Fibroblast of the conjunctiva (primary cell): ENCODE results near the gene TDRD7.
A peak's percentile ranks its signal among the peaks of the same experiment; 100 is the strongest.
"Not testable (repeated sequence)": the region's sequence is repeated elsewhere in the genome, so short reads cannot be mapped to it uniquely, and the experiment has no call there.

Source experiments
- DNase-seq: peaks from one replicate; pipeline ENCODE4 v3.0.0-alpha.2; 2010; ENCODE audit warnings: low read depth

The TDRD7 gene

DNA sequence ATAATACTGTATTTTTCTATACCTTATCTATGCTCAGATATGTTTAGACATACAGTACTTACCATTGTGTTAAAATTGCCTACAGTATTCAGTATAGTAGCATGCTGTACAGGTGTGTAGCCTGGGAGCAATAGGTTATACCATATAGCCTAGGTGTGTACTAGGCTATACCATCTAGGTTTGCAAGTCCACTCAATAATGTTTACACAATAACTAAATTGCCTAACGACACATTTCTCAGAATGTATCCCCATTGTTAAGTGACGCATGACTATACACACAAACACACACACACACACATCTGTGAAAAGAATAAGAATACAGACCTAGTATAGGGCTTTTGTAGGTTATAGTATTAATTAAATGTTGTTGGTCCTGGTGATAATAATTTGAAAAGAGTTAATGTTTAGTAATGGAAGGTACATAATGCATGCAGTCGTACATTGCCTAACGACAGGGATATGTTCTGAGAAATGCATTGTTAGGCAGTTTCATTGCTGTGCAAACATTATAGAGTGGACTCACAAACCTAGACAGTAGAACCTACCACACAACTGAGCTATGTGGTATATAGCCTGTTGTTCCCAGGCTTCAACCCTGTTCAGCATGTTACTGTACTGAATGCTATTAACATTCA, 13.6 kb downstream of the TDRD7 start:
- no peak for DNase-seq

DNA sequence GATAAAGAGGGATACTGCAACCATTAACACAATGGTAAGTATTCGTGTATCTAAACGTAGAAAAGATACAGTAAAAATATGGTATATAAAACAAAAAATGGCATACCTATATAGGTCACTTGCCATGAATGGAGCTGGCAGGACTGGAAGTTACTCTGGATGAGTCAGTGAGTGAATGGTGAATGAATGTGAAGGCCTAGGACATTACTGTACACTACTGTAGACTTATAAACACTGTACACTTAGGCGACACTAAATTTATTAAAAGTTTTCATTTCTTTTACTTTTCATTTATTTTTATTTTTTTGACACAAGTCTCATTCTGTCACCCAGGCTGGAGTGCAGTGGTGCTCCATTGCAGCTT, 14.1 kb downstream of the TDRD7 start:
- no peak for DNase-seq

DNA sequence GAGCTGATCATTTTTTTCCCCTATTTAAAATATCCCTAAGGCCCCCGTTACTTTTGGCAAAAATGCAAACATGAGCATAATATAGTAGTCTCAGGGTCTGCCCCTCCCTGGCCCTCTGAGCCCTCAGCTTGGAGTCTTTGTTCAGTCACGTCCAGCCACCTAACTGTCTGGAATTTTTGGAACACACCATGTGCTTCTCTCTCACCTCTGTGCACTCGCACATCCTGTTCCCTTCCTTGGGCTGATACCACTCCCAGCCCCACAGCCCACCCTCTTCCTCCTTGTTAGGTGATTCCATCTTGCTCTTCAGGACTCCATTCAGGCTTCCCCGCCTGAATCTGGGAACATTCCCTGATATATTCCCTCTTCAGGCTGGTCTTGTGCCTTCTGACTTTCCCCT, 16.0 kb downstream of the TDRD7 start:
- DNase-seq = no peak

GRCh38 chr9:97430316-97431043, 18.6 kb downstream of the TDRD7 start:
- no peak for DNase-seq

- no peak for DNase-seq
Observed at GRCh38 chr9:97431044-97431441, 19.1 kb downstream of the TDRD7 start.

- no peak for DNase-seq
Observed at GRCh38 chr9:97431549-97432143, 19.8 kb downstream of the TDRD7 start.

- DNase-seq = no peak
Observed at GRCh38 chr9:97437051-97437600, 25.2 kb downstream of the TDRD7 start.

DNA sequence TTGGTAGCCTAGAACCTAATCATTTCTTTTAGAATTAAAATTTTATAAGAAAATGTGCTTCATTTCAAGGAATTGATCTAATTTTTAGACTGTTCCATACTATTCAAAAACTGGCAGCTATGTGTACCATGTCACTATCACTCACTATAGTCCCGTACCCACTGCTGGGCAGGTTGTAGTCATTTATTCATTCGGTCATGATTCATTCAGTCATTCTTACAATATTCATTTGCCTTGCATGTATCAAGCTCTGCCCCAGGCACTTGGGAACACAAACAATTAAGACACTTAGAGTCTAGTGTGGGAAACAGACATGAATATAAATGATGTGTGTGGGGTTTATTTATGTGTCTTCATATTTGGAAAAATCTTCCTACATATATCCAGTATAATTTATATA, 26.4 kb downstream of the TDRD7 start:
- no peak for DNase-seq

- no peak for DNase-seq
Observed at GRCh38 chr9:97438666-97439065, 26.8 kb downstream of the TDRD7 start.

DNA sequence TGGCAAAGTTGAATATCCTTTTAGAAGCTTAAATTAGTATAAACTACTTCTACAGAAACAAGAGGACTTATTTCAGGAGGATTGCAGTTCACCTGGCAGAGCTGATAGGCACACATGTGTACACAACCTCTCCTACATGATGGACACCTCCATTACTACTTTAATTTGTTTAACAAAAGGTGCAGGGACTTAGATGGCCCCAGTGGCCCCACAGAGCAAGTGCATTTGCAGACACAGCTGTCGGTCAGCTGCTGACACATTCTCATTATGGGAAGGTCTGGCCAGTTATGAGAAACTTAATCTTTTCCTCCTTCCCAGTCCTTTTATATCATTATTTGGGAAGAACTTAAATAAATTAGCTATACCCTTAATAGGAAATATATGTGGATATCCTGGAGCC, 28.3 kb downstream of the TDRD7 start:
- DNase-seq = no peak

DNA sequence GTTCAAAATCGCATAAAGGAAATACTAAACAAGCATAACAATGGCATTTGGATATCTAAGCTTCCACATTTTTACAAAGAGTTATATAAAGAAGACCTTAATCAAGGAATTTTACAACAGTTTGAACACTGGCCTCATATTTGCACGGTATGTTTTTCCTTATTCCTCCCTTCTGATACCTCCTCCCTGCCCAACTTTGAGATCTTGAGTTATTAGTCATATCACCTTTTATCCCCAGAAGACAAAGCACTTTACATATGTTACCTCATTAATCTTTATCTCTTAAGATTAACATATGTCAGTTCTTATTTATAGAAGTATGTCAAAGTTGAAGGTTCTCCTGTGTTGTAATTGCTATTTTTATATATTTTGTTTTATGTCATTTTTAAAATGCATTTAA, 29.8 kb downstream of the TDRD7 start:
- DNase-seq = no peak

GRCh38 chr9:97445119-97445701, 33.3 kb downstream of the TDRD7 start:
- DNase-seq = no peak

DNA sequence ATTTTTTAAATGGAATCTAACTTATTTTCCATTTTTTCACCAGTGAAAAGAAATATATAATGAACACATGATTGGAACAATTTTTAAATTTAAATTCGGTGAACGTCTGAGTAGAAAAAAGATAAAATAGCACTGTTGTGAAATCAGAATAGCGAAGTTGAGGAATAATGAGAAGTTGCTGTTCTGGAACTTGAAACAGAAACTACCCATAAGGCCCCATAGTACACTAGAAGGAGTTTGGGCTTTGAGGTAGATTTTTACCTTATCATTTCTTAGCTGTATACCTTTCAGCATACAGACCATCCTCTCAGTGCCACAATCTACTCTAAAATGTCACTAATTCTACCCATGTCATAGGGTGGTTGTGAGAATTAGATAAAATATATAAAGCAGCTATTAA, 35.1 kb downstream of the TDRD7 start:
- DNase-seq = no peak

DNA sequence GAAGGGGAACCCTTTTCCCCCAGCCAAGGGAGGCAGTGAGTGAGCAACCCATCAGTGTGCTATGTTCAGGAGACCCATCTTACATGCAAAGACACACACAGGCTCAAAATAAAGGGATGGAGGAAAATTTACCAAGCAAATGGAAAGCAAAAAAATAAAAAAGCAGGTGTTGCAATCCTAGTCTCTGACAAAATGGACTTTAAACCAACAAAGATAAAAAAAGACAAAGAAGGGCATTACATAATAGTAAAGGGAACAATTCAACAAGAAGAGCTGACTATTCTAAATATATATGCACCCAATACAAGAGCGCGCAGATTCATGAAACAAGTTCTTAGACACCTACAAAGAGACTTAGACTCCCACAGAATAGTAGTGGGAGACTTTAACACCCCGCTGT, 41.7 kb downstream of the TDRD7 start:
- DNase-seq = not testable (repeated sequence)

- DNase-seq = not testable (repeated sequence)
Observed at GRCh38 chr9:97456841-97457240, 44.9 kb downstream of the TDRD7 start.

- no peak for DNase-seq
Observed at GRCh38 chr9:97459326-97459725, 47.4 kb downstream of the TDRD7 start.

GRCh38 chr9:97462159-97462558, 50.3 kb downstream of the TDRD7 start:
- no peak for DNase-seq

DNA sequence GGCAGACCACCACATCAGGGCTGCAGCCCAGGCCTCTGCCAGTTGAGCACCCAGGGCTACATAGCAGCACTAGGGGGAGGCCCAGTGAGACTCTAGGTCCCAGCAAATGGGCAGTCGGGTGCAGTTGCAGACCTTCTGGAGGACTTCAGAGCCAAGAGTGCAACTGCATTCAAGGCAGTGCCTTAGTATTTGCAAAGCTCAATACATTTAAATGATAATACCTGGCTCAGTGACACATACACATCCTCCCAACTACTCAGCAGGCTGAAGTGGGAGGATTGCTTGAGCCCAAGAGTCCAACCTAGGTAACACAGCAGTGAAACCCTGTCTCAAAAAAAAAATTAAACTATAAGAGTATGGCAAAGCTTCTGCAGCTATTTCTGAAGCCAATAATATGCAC, 51.0 kb downstream of the TDRD7 start:
- no peak for DNase-seq

DNA sequence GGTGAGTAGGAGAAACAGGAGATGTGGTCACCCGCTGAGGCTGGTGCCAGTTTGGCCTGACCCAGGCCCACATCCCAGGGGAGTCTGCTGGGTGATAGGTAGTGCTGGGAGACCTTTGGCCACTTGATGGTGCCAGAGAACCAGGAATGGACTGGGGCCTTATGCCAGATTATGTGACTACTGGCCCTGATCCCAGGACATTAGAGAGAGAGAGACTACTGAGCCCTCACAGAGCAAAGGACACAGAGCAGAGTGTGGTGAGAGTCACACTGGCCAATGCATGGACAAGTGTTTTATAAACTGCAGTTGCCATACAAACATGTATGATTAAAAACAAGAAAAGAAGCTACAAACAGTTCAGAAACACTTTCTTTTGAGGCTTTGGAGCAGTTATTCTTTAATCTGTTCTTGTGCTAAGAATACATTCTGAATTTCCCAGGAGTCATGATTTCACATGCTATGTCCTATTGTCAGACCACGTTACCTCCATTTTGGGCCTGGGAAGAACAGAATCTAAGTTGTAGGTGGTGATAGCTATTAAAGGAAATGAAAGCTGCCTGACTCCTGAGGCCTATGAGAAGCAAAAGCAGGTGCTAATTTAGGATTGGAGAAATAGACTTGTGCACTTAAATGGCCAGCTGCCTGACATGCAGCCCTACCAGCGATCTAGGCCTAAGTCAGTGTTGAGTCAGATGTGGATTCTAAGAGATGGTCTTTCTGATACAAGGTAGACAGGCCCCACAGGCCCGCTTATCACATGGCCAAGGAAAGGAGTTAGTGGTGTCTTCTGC, 57.0 kb downstream of the TDRD7 start:
- DNase-seq = peak; percentile 40

DNA sequence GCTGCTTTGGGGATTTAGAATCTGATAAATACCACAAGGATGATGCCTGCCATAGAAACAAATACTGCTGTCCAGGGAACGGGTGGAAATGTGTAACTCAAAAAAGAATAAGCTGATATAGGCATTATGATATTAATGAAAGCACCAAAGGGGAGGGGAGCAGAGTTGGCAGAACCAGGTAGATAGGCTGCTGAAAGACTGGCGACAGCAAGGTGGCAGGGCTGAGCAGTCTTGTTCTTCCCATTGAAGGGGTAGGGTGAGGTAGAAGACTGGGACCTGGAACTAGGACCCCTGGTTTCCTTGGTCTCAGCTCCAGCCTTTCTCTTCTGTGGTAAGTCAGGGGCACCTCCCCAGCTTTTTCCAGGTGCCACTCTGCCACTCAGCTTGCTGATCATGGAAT, 58.2 kb downstream of the TDRD7 start:
- no peak for DNase-seq

DNA sequence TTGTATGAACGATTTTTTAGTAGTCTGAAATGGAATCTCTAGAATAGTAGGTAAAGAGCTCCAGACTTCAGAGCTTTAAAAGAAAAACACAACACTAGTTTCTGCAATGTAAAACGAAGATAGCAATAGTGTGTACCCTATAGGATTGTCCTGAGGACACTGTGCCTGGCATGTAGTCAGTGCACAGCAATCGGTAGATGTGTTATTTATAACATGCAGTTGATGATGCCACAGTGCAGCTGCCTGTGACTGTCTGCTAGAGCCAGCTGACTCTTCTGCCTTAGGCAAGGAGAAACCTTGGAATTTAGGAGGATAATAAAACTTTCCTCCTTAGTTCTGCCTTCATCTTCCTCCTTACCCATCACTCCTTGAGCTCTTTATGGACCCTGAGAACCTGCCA, 61.8 kb downstream of the TDRD7 start:
- no peak for DNase-seq

- DNase-seq = no peak
Observed at GRCh38 chr9:97474372-97474925, 62.6 kb downstream of the TDRD7 start.
